ENCODE data around the gene CGN.
A peak's percentile ranks its signal among the peaks of the same experiment; 100 is the strongest.

The CGN gene

GRCh38 chr1:151509350-151510019 is 1.7 kb upstream of the CGN start:
- Histone ChIP-seq H2BK12ac (ENCODE audit: low read length in 2 of 2) (no peak overlapping the region), H2BK120ac (ENCODE audit: low read depth, low read length) (no peak overlapping the region), H2BK15ac (ENCODE audit: low read depth, poor library complexity, severe bottlenecking) (no peak overlapping the region), H4K91ac (ENCODE audit: low read length) (no peak overlapping the region), H2BK5ac (ENCODE audit: low read depth, low read length, poor library complexity, severe bottlenecking) (no peak overlapping the region), H4K8ac (ENCODE audit: low read length) (no peak overlapping the region), H3K4me2 (ENCODE audit: low read length, poor library complexity, severe bottlenecking) (no peak overlapping the region), H3K9me3 (ENCODE audit: control insufficient read depth, low read length) (no peaks in the 10 kb centered on the region), H3K4ac (ENCODE audit: low read depth in 1 of 2, low read length in 2 of 2) (no peak overlapping the region), H3K27ac (ENCODE audit: low read length, poor library complexity, severe bottlenecking) (no peak overlapping the region), H2AK5ac (ENCODE audit: low read length, severe bottlenecking) (no peak overlapping the region), H3K14ac (ENCODE audit: low read length in 2 of 2) (no peak overlapping the region), H2AFZ (ENCODE audit: low read depth, low read length) (no peak overlapping the region), H3K36me3 (ENCODE audit: control insufficient read depth in 1 of 2, insufficient read depth in 2 of 2, low read depth in 1 of 2, low read length in 2 of 2) (no peaks in the 10 kb centered on the region), H3K18ac (ENCODE audit: low read depth in 1 of 2, low read length in 2 of 2) (no peak overlapping the region), H3K23ac (ENCODE audit: low read length in 2 of 2) (no peak overlapping the region), H3K27me3 (ENCODE audit: control insufficient read depth in 1 of 2, insufficient read depth in 1 of 2, low read length in 2 of 2) (peaks cover 14 to 69% of the 10 kb centered on the region in 2 experiments), H3K4me1 (ENCODE audit: control insufficient read depth, insufficient read depth, low read depth, low read length) (peaks cover 25% of the 10 kb centered on the region), H3K9ac (ENCODE audit: low read length) (no peak overlapping the region), H3K4me3 (ENCODE audit: insufficient read depth in 1 of 2, low read depth in 1 of 2, low read length in 2 of 2) (no peak overlapping the region), H3K79me1 (replicated peaks; ENCODE audit: low read length, poor library complexity, severe bottlenecking) (no peaks in the 10 kb centered on the region)
- 97% methylated on average over 15 of the region's 15 CpGs for WGBS
- no peak for DNase-seq

DNA sequence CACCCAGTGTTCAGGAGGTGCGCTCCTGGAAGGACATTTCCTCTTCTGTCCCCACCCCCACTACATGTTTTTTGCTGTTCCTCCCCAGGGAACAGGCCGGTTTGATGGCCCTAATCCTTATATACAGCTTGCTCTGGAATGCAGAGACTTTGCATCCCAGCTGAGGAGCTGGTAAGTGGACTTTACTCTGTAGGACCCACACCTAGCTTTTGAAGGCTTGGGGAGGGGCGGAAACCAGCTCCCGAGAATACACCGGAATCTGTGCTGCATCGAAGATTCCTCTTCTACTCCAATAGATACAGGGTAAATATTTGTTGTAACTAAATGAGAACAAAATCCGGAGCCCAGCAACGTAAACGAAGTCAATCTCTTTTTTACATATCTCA is 1.2 kb upstream of the CGN start:
- H2AFZ ChIP-seq (ENCODE audit: low read depth, low read length), result no peak overlapping the region
- 46% methylated on average over 6 of the region's 9 CpGs for WGBS
- H3K4me3 ChIP-seq (ENCODE audit: insufficient read depth in 1 of 2, low read depth in 1 of 2, low read length in 2 of 2), result peak overlapping the region in 1 of 2 experiments; percentile 75
- no peak overlapping the region for H2BK12ac ChIP-seq (ENCODE audit: low read length in 2 of 2)
- H2AK5ac ChIP-seq (ENCODE audit: low read length, severe bottlenecking), result no peak overlapping the region
- H3K14ac ChIP-seq (ENCODE audit: low read length in 2 of 2), result no peak overlapping the region
- H3K27me3 ChIP-seq (ENCODE audit: control insufficient read depth in 1 of 2, insufficient read depth in 1 of 2, low read length in 2 of 2), result peaks cover 14 to 74% of the 10 kb centered on the region in 2 experiments
- no peak overlapping the region for H2BK120ac ChIP-seq (ENCODE audit: low read depth, low read length)
- peak overlapping the region; percentile 62 for H3K9ac ChIP-seq (ENCODE audit: low read length)
- H3K4me2 ChIP-seq (ENCODE audit: low read length, poor library complexity, severe bottlenecking), result no peak overlapping the region
- no peak overlapping the region for H4K91ac ChIP-seq (ENCODE audit: low read length)
- H2BK5ac ChIP-seq (ENCODE audit: low read depth, low read length, poor library complexity, severe bottlenecking), result no peak overlapping the region
- no peak for DNase-seq
- peaks cover 25% of the 10 kb centered on the region for H3K4me1 ChIP-seq (ENCODE audit: control insufficient read depth, insufficient read depth, low read depth, low read length)
- no peak overlapping the region for H3K18ac ChIP-seq (ENCODE audit: low read depth in 1 of 2, low read length in 2 of 2)
- no peaks in the 10 kb centered on the region for H3K36me3 ChIP-seq (ENCODE audit: control insufficient read depth in 1 of 2, insufficient read depth in 2 of 2, low read depth in 1 of 2, low read length in 2 of 2)
- no peak overlapping the region for H3K27ac ChIP-seq (ENCODE audit: low read length, poor library complexity, severe bottlenecking)
- no peak overlapping the region for H4K8ac ChIP-seq (ENCODE audit: low read length)
- no peak overlapping the region for H3K23ac ChIP-seq (ENCODE audit: low read length in 2 of 2)
- no peak overlapping the region for H2BK15ac ChIP-seq (ENCODE audit: low read depth, poor library complexity, severe bottlenecking)
- H3K79me1 ChIP-seq (replicated peaks; ENCODE audit: low read length, poor library complexity, severe bottlenecking), result no peaks in the 10 kb centered on the region
- no peak overlapping the region for H3K4ac ChIP-seq (ENCODE audit: low read depth in 1 of 2, low read length in 2 of 2)
- H3K9me3 ChIP-seq (ENCODE audit: control insufficient read depth, low read length), result no peaks in the 10 kb centered on the region

GRCh38 chr1:151510614-151510956 is 602 bp upstream of the CGN start:
- Histone ChIP-seq H2AFZ (ENCODE audit: low read depth, low read length) (peak overlapping the region; percentile 18), H3K4me2 (ENCODE audit: low read length, poor library complexity, severe bottlenecking) (peak overlapping the region; percentile 97), H3K36me3 (ENCODE audit: control insufficient read depth in 1 of 2, insufficient read depth in 2 of 2, low read depth in 1 of 2, low read length in 2 of 2) (no peaks in the 10 kb centered on the region), H3K4ac (ENCODE audit: low read depth in 1 of 2, low read length in 2 of 2) (no peak overlapping the region), H3K27me3 (ENCODE audit: control insufficient read depth in 1 of 2, insufficient read depth in 1 of 2, low read length in 2 of 2) (peaks cover 14 to 73% of the 10 kb centered on the region in 2 experiments), H3K9ac (ENCODE audit: low read length) (peak overlapping the region; percentile 62), H3K23ac (ENCODE audit: low read length in 2 of 2) (no peak overlapping the region), H3K27ac (ENCODE audit: low read length, poor library complexity, severe bottlenecking) (peak overlapping the region; percentile 21), H4K91ac (ENCODE audit: low read length) (no peak overlapping the region), H2AK5ac (ENCODE audit: low read length, severe bottlenecking) (no peak overlapping the region), H2BK15ac (ENCODE audit: low read depth, poor library complexity, severe bottlenecking) (no peak overlapping the region), H2BK120ac (ENCODE audit: low read depth, low read length) (no peak overlapping the region), H3K4me3 (ENCODE audit: insufficient read depth in 1 of 2, low read depth in 1 of 2, low read length in 2 of 2) (peak overlapping the region; percentile 68 to 75), H3K18ac (ENCODE audit: low read depth in 1 of 2, low read length in 2 of 2) (no peak overlapping the region), H2BK5ac (ENCODE audit: low read depth, low read length, poor library complexity, severe bottlenecking) (no peak overlapping the region), H4K8ac (ENCODE audit: low read length) (no peak overlapping the region), H2BK12ac (ENCODE audit: low read length in 2 of 2) (no peak overlapping the region), H3K14ac (ENCODE audit: low read length in 2 of 2) (no peak overlapping the region), H3K4me1 (ENCODE audit: control insufficient read depth, insufficient read depth, low read depth, low read length) (peaks cover 25% of the 10 kb centered on the region), H3K9me3 (ENCODE audit: control insufficient read depth, low read length) (no peaks in the 10 kb centered on the region), H3K79me1 (replicated peaks; ENCODE audit: low read length, poor library complexity, severe bottlenecking) (no peaks in the 10 kb centered on the region)
- no peak for DNase-seq
- WGBS, result 16% methylated on average over 8 of the region's 10 CpGs

GRCh38 chr1:151511636-151512215 is 539 bp downstream of the CGN start:
- Histone ChIP-seq H2AFZ (ENCODE audit: low read depth, low read length) (no peak overlapping the region), H3K4me3 (ENCODE audit: insufficient read depth in 1 of 2, low read depth in 1 of 2, low read length in 2 of 2) (peak overlapping the region; percentile 68 to 75), H2BK5ac (ENCODE audit: low read depth, low read length, poor library complexity, severe bottlenecking) (peak overlapping the region; percentile 46), H3K14ac (ENCODE audit: low read length in 2 of 2) (peak overlapping the region in 1 of 2 experiments; percentile 35), H2BK120ac (ENCODE audit: low read depth, low read length) (no peak overlapping the region), H3K9me3 (ENCODE audit: control insufficient read depth, low read length) (no peaks in the 10 kb centered on the region), H3K27ac (ENCODE audit: low read length, poor library complexity, severe bottlenecking) (no peak overlapping the region), H2BK15ac (ENCODE audit: low read depth, poor library complexity, severe bottlenecking) (no peak overlapping the region), H3K9ac (ENCODE audit: low read length) (peak overlapping the region; percentile 61), H3K4me2 (ENCODE audit: low read length, poor library complexity, severe bottlenecking) (peak overlapping the region; percentile 97), H3K36me3 (ENCODE audit: control insufficient read depth in 1 of 2, insufficient read depth in 2 of 2, low read depth in 1 of 2, low read length in 2 of 2) (no peaks in the 10 kb centered on the region), H2BK12ac (ENCODE audit: low read length in 2 of 2) (no peak overlapping the region), H2AK5ac (ENCODE audit: low read length, severe bottlenecking) (no peak overlapping the region), H3K27me3 (ENCODE audit: control insufficient read depth in 1 of 2, insufficient read depth in 1 of 2, low read length in 2 of 2) (peaks cover 11 to 72% of the 10 kb centered on the region in 2 experiments), H3K79me1 (replicated peaks; ENCODE audit: low read length, poor library complexity, severe bottlenecking) (no peaks in the 10 kb centered on the region), H3K18ac (ENCODE audit: low read depth in 1 of 2, low read length in 2 of 2) (peak overlapping the region in 1 of 2 experiments; percentile 46), H4K8ac (ENCODE audit: low read length) (no peak overlapping the region), H3K4me1 (ENCODE audit: control insufficient read depth, insufficient read depth, low read depth, low read length) (peaks cover 26% of the 10 kb centered on the region), H3K23ac (ENCODE audit: low read length in 2 of 2) (no peak overlapping the region), H4K91ac (ENCODE audit: low read length) (no peak overlapping the region), H3K4ac (ENCODE audit: low read depth in 1 of 2, low read length in 2 of 2) (no peak overlapping the region)
- peak; percentile 51 for DNase-seq
- 3% methylated on average over 16 of the region's 23 CpGs for WGBS

All from mesenchymal stem cell (in vitro differentiated cells and primary cell).